NCI-H510A (cell line): ENCODE results near the gene SCCPDH.
"Not testable (repeated sequence)": the region's sequence is repeated elsewhere in the genome, so short reads cannot be mapped to it uniquely, and the experiment has no call there.

Source experiments
- DNase-seq: peaks from one replicate; lab custom pipeline; 2025; lab: John Stamatoyannopoulos, UW

SCCPDH gene, protein sequence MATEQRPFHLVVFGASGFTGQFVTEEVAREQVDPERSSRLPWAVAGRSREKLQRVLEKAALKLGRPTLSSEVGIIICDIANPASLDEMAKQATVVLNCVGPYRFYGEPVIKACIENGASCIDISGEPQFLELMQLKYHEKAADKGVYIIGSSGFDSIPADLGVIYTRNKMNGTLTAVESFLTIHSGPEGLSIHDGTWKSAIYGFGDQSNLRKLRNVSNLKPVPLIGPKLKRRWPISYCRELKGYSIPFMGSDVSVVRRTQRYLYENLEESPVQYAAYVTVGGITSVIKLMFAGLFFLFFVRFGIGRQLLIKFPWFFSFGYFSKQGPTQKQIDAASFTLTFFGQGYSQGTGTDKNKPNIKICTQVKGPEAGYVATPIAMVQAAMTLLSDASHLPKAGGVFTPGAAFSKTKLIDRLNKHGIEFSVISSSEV

GRCh38 chr1:246724016-246724730, at the start of gene SCCPDH:
SCCPDH (plus strand) TSS chr1:246724409; CDS start chr1:246724423, 14 bp downstream.
- DNase-seq, result peak; percentile 35

DNA sequence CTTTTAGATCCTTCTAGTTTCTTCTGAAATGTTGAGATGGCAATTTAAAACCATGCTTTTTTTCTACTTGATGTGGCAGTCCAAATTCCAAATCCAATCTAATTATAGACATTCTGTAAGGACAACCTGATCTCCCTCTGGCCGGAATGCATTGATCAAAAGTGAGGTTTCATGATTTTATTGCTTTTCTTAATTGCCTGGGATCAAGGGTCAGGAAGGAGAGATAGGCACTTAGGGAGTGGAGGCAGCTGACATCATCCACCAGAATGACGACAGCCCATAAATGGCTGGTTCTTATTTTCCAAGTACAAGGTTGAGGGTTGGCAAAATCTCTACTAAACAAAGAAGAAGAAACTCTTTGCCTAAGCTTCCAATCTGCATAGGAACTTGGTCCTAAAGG, 46.4 kb upstream of the SCCPDH start:
- DNase-seq, result no peak

DNA sequence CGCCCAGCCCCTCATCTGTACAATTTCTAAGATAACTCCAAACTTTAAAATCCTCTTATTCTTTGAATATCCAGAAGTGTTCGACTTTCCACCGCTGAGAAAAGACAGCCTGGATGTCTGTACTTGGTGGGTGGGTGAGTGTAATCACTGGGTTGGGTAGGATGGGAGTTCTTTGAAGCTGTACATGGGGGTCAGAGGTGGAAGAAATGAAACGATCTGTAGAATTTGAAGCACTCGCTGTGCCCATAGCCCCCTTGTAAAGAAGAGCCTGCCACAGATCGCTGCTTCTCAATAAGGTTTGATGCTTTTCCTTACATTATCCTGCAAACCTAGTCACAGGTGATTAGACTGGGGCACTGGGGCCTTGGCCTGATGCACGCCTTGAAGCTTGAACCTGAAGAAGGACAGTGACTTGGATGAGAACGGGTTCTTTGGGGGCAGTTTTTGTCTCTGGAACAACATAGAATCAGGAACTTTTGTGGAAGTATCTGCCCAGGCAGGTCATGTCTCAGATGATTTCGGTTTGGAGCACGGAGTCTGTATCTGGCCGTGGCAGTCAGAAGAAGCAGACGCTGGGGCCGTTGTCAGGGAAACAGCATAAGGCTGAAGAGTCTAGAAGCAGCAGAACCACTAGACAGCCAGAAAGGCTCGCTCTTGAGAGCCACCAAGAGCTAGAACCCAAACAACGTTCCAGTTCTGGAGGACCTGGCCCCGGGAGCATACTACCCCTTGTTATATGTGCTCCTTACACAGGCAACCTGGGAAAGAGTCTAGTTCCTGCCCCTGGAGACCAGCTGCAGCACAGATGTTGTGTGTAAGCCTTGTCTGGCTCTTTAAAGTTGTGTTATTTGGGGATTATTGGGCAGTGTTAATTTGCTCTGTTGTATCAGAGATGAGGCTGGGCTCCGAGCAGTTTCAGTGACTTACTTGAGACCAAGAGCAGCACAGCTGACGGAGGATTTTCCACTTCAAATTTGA, 45.1 kb upstream of the SCCPDH start:
- DNase-seq, result no peak

GRCh38 chr1:246679794-246680177, 44.4 kb upstream of the SCCPDH start:
- no peak for DNase-seq

GRCh38 chr1:246680190-246680589, 44.0 kb upstream of the SCCPDH start:
- DNase-seq, result no peak

DNA sequence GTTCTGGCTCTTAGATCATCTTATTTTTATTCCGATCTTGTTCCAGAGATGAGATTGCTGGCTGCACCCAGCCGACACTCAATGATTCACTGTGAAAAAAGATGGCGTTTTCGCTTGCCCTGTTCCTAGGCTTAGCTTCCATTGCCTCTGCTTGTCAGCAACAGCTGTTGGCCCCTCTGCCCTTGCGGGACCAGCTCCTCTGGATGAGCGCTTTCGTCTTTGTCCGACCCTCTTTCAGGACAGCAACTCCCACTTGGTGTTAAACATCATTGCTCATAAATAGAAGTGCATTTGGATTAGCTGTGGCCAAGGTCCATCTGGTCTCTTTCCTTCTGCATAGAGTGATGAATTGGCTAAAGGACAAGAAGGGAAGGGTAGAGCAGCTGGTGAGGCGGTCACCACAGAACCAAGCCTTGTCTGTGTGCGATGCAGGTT, 43.5 kb upstream of the SCCPDH start:
- DNase-seq, result no peak

DNA sequence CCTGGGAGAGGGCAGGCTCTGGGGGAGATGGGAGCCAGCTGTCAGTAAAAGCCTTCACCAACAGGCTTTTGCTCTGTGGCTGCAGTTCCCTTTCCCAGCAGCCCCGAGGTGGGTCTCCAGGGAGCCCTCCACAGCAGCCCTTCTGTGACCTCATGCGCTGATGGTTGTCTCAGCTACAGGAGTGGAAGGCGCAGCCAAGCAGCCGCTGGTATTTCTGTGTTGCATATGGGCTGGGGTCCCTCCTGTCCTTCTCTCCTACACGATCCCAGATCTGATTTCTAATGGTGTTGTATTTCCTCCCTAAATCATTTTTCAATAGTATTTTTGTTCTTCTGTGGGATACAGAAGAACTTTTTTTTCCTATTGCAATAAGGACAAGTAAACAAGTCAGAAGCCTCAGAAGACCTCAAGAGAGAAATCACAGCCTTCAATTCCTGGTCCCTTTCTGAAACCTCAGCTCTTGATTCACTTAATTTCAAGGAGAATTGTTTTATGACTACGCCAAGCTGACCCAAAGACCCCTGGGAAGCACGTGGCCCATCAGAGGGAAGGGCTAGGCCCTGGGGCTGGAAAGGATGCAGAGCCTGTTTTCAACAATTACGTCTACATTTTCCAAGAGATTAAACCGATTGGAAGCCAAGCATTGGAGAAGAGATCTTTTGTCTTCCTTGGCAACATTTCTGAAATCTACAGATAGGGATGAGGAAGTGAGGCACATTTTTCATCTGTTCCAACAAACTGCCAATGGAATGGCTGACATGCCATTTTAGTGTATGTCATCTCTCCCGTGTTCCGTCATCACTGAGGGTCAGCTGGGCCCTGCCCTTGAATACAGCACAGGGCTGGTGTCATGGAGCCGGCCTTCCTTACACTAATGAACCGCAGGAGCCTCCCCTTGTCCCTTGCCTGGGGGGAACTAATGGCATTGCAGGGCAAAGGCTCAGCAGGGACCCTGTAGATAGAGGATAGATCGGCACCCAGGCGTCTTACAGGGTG, 42.0 kb upstream of the SCCPDH start:
- no peak for DNase-seq

DNA sequence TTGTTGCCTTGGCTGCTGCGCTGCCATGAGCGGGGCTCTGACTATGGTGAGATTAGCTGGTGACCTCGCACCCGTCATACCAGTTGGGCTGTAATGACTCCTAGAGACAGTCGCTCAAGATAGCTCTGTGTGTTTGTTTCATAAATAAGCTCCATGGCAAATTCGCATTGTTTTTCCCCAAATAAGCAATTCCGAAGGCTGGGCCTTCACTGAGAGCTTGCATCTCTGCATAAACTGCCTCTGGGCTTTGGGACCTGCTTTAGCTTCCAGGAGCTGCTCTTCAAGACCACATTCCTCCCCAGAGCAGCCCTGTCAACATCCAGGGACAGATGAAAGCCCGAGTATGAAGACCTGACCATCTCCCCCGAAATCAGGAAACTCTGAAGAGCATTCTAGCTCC, 40.7 kb upstream of the SCCPDH start:
- no peak for DNase-seq

DNA sequence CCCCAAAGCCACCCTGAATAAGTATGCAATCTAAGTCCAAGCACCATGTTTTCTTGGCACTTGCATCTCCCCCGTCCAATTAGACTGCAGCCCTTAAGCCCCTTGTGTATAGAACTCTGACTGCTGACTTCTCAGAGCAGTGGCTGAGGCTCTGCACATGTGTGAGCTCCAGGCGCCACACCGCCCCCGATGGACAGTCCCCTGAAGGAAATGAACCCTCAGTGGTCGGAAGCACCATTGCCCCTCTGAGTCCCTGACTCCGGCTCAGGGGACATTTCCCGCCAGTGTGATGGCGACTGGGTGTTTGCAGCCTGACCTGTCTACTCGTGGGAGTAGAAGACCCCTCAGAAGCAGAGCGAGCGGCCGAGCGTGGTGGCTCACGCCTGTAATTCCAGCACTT, 37.2 kb upstream of the SCCPDH start:
- no peak for DNase-seq

GRCh38 chr1:246689409-246690008, 34.7 kb upstream of the SCCPDH start:
- peak; percentile 31 for DNase-seq

DNA sequence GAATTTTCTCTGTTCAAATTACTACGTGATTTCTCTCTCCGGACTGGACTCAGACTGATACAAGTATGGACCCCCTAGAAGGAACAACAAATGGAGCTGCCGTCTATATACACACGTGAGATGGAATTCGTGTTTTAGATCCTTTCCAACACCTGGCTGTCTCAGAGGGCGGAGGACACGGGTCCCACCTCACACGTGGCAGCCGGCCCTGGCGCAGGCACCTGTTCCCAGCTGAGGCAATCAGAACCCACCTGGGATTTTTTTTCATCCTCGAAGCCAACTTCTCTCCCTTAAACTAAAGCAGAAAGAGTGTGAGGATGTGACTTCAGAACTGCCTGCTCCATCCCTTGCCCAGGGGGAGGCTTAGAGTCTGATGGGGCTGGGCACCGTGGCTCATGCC, 34.1 kb upstream of the SCCPDH start:
- DNase-seq, result no peak

GRCh38 chr1:246691622-246692495, 32.4 kb upstream of the SCCPDH start:
- DNase-seq, result no peak

- DNase-seq, result not testable (repeated sequence)
These were observed 29.9 kb upstream of the SCCPDH start for GRCh38 chr1:246694213-246694895.

DNA sequence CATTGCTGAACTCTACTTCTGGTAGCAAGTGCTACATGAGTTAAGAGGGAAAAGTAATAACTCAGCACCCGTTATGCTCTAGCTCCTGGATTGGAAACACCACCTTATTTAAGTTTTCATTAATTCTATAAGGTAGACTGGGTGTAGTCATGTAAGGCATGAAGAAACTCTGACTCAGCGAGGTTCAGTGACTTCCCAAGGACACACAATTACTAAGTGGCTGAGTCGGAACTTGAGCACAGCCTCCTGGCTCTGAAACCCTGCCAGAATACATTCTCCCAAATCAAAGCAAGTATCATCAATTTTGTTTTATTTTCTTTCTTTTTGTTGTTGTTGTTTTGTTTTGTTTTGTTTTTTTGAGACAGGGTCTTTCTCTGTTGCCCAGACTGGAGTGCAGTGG, 29.1 kb upstream of the SCCPDH start:
- no peak for DNase-seq

- DNase-seq, result no peak
These were observed 28.5 kb upstream of the SCCPDH start for GRCh38 chr1:246695666-246696065.

DNA sequence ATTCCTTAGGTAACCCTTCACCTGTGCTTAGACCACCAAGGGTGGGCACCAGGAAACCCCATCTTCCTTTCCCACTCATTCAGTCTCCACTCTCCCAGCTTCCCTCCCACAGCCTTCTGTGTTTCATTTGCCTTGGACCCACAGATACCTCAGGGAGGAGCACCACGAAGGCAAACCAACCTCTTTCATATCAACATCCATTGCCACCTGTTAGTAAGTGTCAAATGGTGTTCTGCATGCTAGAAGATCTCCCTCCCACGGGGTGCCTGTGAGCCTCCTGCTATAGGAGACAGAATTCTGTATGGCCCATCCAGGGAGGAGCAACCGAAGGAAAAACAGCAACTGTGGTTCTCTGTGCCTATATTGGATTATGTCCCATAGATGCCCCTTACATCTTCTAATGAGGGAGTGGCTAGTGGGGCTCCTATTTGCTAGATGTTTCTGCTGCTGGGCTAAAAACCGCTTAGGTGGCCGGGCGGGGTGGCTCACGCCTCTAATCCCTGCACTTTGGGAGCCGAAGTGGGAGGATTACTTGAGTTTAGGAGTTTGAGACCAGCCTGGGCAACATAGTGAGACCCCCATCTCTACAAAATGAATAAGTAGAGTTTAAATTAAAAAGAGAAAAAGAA, 25.6 kb upstream of the SCCPDH start:
- no peak for DNase-seq

DNA sequence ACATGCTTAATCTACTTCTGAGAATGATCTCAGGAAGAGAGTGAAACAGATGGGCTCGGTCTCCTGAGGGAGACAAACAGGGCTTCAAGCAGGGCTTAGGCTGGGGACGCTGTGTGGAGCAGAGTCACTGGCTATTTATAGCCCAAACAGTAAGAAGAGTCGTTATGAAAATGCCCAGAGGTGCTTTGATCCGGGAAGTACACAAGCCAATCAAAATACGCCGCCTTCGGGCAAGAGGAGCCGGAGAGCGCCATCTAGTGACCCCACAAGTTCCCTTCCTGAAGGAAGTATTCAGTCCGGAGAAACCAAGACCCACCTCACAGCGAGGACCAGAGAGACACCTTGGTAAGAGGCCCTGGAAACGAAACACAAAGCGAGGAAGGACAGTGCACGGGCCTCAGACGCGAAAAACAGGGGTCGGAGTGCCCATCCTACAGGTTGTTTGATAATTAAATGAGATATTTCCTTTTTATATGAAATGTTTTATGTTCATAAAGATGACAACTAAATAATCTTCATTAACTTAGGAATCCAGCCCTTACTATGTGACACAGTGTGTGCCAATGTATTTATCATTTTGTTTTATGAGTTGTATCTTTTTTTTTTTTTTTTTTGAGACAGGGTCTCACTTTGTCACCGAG, 25.0 kb upstream of the SCCPDH start:
- peak; percentile 70 for DNase-seq

- no peak for DNase-seq
These were observed 20.6 kb upstream of the SCCPDH start for GRCh38 chr1:246703581-246703980.
